Ishikawa (cell line): ENCODE measurements around the gene CLSTN2.
A peak's percentile ranks its signal among the peaks of the same experiment; 100 is the strongest.

Source experiments
- CEBPB ChIP-seq: IDR thresholded peaks from 2 replicates; pipeline ENCODE4 v1.6.1; 2012
- CREB1 ChIP-seq: IDR thresholded peaks from 2 replicates; pipeline ENCODE4 v1.6.1; 2012; ENCODE audit warnings: low read depth
- EGR1 ChIP-seq: IDR thresholded peaks from 2 replicates; pipeline ENCODE4 v1.6.1; 2012
- EP300 ChIP-seq: IDR thresholded peaks from 2 replicates; pipeline ENCODE4 v1.6.1; 2012; ENCODE audit warnings: borderline replicate concordance
- FOXM1 ChIP-seq: IDR thresholded peaks from 2 replicates; pipeline ENCODE4 v1.6.1; 2012; ENCODE audit warnings: low read depth, borderline replicate concordance
- NFIC ChIP-seq: IDR thresholded peaks from 2 replicates; pipeline ENCODE4 v1.6.1; 2012
- RAD21 ChIP-seq: IDR thresholded peaks from 2 replicates; pipeline ENCODE4 v1.6.1; 2012; ENCODE audit warnings: low read depth
- TAF1 ChIP-seq: IDR thresholded peaks from 2 replicates; pipeline ENCODE4 v1.6.1; 2012; ENCODE audit warnings: low read depth, mild to moderate bottlenecking
- TCF12 ChIP-seq: IDR thresholded peaks from 2 replicates; pipeline ENCODE4 v1.6.1; 2012; ENCODE audit warnings: low read depth
- TEAD4 ChIP-seq: IDR thresholded peaks from 2 replicates; pipeline ENCODE4 v1.6.1; 2012
- USF1 ChIP-seq: IDR thresholded peaks from 2 replicates; pipeline ENCODE4 v1.6.1; 2012
- YY1 ChIP-seq: IDR thresholded peaks from 2 replicates; pipeline ENCODE4 v1.6.1; 2012; ENCODE audit warnings: low read depth
- ZBTB7A ChIP-seq: IDR thresholded peaks from 2 replicates; pipeline ENCODE4 v1.6.1; 2012; ENCODE audit warnings: low read depth
- TF ChIP-seq, protein P1 (sequence below): IDR thresholded peaks from 2 replicates; pipeline ENCODE4 v1.6.1; 2012
- TF ChIP-seq, protein P2 (sequence below): IDR thresholded peaks from 2 replicates; pipeline ENCODE4 v1.6.1; 2012; ENCODE audit warnings: low read depth, mild to moderate bottlenecking

Gene CLSTN2

GRCh38 chr3:140204271-140204984, 269.4 kb downstream of the CLSTN2 start:
- TF ChIP-seq RAD21 (no peak), YY1 (no peak), CREB1 (no peak), TCF12 (no peak), TEAD4 (no peak), USF1 (no peak), EP300 (no peak), TAF1 (no peak)
- TF ChIP-seq, protein P1, sequence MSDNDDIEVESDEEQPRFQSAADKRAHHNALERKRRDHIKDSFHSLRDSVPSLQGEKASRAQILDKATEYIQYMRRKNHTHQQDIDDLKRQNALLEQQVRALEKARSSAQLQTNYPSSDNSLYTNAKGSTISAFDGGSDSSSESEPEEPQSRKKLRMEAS = no peak
- TF ChIP-seq, protein P2, sequence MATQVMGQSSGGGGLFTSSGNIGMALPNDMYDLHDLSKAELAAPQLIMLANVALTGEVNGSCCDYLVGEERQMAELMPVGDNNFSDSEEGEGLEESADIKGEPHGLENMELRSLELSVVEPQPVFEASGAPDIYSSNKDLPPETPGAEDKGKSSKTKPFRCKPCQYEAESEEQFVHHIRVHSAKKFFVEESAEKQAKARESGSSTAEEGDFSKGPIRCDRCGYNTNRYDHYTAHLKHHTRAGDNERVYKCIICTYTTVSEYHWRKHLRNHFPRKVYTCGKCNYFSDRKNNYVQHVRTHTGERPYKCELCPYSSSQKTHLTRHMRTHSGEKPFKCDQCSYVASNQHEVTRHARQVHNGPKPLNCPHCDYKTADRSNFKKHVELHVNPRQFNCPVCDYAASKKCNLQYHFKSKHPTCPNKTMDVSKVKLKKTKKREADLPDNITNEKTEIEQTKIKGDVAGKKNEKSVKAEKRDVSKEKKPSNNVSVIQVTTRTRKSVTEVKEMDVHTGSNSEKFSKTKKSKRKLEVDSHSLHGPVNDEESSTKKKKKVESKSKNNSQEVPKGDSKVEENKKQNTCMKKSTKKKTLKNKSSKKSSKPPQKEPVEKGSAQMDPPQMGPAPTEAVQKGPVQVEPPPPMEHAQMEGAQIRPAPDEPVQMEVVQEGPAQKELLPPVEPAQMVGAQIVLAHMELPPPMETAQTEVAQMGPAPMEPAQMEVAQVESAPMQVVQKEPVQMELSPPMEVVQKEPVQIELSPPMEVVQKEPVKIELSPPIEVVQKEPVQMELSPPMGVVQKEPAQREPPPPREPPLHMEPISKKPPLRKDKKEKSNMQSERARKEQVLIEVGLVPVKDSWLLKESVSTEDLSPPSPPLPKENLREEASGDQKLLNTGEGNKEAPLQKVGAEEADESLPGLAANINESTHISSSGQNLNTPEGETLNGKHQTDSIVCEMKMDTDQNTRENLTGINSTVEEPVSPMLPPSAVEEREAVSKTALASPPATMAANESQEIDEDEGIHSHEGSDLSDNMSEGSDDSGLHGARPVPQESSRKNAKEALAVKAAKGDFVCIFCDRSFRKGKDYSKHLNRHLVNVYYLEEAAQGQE = no peak

- TF ChIP-seq NFIC (no peak), CEBPB (no peak), ZBTB7A (no peak), EGR1 (no peak), EP300 (no peak), FOXM1 (no peak), CREB1 (no peak), TCF12 (no peak), RAD21 (no peak), TAF1 (no peak)
- TF ChIP-seq, protein P2 = no peak
These were observed 270.6 kb downstream of the CLSTN2 start for GRCh38 chr3:140205598-140205997.

DNA sequence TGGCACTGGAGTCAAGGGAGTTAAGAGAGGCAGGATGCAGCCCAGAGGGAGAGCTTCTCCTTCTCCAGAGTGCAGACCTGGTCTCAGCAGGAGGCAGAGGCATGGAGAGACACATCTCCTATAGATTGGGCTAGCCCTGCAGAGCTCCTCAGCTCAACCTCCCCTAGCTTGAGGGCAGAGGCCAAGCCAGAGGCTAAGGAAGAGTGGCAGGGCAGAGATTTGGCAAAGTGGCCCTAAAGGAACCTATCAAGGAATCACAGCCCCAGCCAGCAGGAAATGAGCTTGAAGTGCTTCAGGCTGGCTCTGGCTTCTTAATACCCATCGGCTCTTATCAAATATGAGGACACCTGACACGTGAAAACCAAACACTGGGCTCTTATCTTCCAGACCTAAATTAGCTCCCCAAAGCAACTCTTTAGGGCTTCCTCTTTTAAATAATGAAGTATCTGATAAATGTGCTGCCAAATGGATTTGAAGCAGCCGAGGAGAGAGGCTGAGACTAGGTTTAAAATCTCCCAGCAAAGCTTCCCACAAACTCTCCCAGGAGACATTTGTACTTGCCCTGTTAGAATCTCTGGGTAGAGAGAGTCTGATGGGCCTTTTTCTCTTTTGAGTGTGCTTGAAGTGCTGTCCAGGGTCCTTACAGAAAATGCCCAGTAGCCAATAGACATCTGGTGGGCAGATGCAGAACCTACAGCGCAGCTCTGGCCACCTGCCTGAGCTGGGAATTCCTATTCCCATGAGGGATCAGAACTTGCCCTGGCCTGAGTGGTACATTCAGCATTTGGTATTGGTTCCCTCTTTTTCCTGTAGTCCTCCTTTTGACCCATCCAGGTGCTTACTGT, 271.4 kb downstream of the CLSTN2 start:
- TF ChIP-seq, protein P2 = peak; percentile 88
- TF ChIP-seq NFIC = no peak
- peak; percentile 20; the same call in 1 of the 2 replicates for TF ChIP-seq RAD21

GRCh38 chr3:140207541-140207940, 272.6 kb downstream of the CLSTN2 start:
- TF ChIP-seq ZBTB7A = no peak
- TF ChIP-seq, protein P2 = no peak
- no peak for TF ChIP-seq EP300
- no peak for TF ChIP-seq RAD21
- no peak for TF ChIP-seq NFIC
- no peak for TF ChIP-seq TAF1
- TF ChIP-seq TCF12 = no peak
- TF ChIP-seq EGR1 = no peak
- TF ChIP-seq TEAD4 = no peak
- no peak for TF ChIP-seq CEBPB
- no peak for TF ChIP-seq FOXM1
- TF ChIP-seq, protein P1 = no peak
- TF ChIP-seq YY1 = no peak
- no peak for TF ChIP-seq USF1
- no peak for TF ChIP-seq CREB1
